K562 (cell line): ENCODE results near the gene MYO3B. TPM values are rescaled to one million over a fixed set of nuclear protein-coding genes. Genes with fewer than 3 reads are reported as not detected.
A peak's percentile ranks its signal among the peaks of the same experiment; 100 is the strongest.

Source experiments
- ATAC-seq: fragments of 200-7000 bp; cut with Tn5 transposase; 3 replicates; pipeline ENCODE4 v1.9.1; 2020; ENCODE audit warnings: moderate library complexity
- BruUV-seq: library from RNA; stranded (reverse); fragments of 400-500 nt; replicated peaks from 2 replicates; lab custom pipeline; 2021; lab: Mats Ljungman, UMichigan
- CTCF ChIA-PET: fragments of 300-600 bp; formaldehyde crosslinking; extraction: SDS; loops from one replicate; lab custom pipeline; 2021; ENCODE audit warnings: low intra/inter-chr PET ratio; lab: Yijun Ruan, JAX
- POLR2A ChIA-PET: fragments of 300-600, 350-650 bp; sonication (Branson Sonifier 250); formaldehyde crosslinking; extraction: SDS; loops from one replicate; lab custom pipeline; 2021; ENCODE audit warnings: antibody characterized with exemption, inconsistent platforms; lab: Yijun Ruan, JAX
- DNase-seq, 4 experiments: peaks; one replicate each; pipeline versions ENCODE4 v3.0.0 to v3.0.0-alpha.2; 2011 to 2018; ENCODE audit warnings: low spot score in 3 of 4, mixed read lengths in 3 of 4; ENCODE audit errors: extremely low read depth in 1 of 4
- FAIRE-seq: peaks from 2 replicates; lab custom pipeline; 2011; peaks lifted over from hg19 to GRCh38; lab: Jason Lieb, UNC
- H2AFZ ChIP-seq: 2 replicates; pipeline ENCODE4 v1.6.0; 2011; ENCODE audit warnings: low read depth, low read length, control low read depth, inconsistent platforms
- H3K27ac ChIP-seq: fragments of 200-600 bp; 3 replicates; pipeline ENCODE4 v1.8.0; 2011; ENCODE audit warnings: low read depth, mild to moderate bottlenecking, control low read depth, inconsistent platforms, low read length, moderate library complexity, mixed read lengths; ENCODE audit errors: extremely low read depth
- H3K27me3 ChIP-seq, 2 experiments: fragments of 300-600 bp in 1 of 2; 2 replicates in 1 of 2; 3 replicates in 1 of 2; pipeline versions ENCODE4 v1.6.0 to v1.8.0; 2011; ENCODE audit warnings: inconsistent platforms in 2 of 2, low read length in 2 of 2, mild to moderate bottlenecking in 1 of 2, mixed read lengths in 1 of 2, moderate library complexity in 1 of 2; ENCODE audit not compliant: control insufficient read depth in 2 of 2, insufficient read depth in 2 of 2
- H3K36me3 ChIP-seq: fragments of 300-600 bp; 3 replicates; pipeline ENCODE4 v1.8.0; 2011; ENCODE audit warnings: mild to moderate bottlenecking, low read length, inconsistent platforms; ENCODE audit not compliant: control insufficient read depth, insufficient read depth
- H3K4me1 ChIP-seq, 2 experiments: fragments of 200-600 bp in 1 of 2; replicated peaks in 1 of 2; 2 replicates in 1 of 2; 3 replicates in 1 of 2; pipeline versions ENCODE4 v1.5.1 to v1.8.0; 2011; ENCODE audit warnings: inconsistent platforms in 2 of 2, low read length in 2 of 2, mild to moderate bottlenecking in 1 of 2, mixed read lengths in 1 of 2, moderate library complexity in 1 of 2; ENCODE audit not compliant: control insufficient read depth in 2 of 2, insufficient read depth in 2 of 2
- H3K4me2 ChIP-seq: 2 replicates; pipeline ENCODE4 v1.6.1; 2011; ENCODE audit warnings: low read length, control low read depth, inconsistent platforms, mixed read lengths; ENCODE audit not compliant: insufficient read depth
- H3K4me3 ChIP-seq: fragments of 200-600 bp; sonication (generic), shearing (Covaris generic); 2 replicates; pipeline ENCODE4 v1.5.1; 2016; ENCODE audit warnings: control low read depth, inconsistent platforms
- H3K79me2 ChIP-seq: fragments of 200-600 bp; 3 replicates; pipeline ENCODE4 v1.8.0; 2011; ENCODE audit warnings: low read length, inconsistent platforms; ENCODE audit not compliant: control insufficient read depth, insufficient read depth
- H3K9ac ChIP-seq, 2 experiments: 2 replicates each; pipeline versions ENCODE4 v1.6.0 to v1.6.1; 2011; ENCODE audit warnings: low read depth in 2 of 2, low read length in 2 of 2, control low read depth in 1 of 2, inconsistent platforms in 1 of 2, mild to moderate bottlenecking in 1 of 2, mixed read lengths in 1 of 2; ENCODE audit not compliant: insufficient read depth in 1 of 2
- H3K9me1 ChIP-seq: one replicate; pipeline ENCODE4 v1.6.0; 2011; ENCODE audit warnings: inconsistent platforms, mild to moderate bottlenecking, low read length, moderate library complexity; ENCODE audit not compliant: control insufficient read depth, insufficient read depth
- H3K9me3 ChIP-seq: replicated peaks from 2 replicates; pipeline ENCODE4 v1.5.1; 2011; ENCODE audit warnings: low read depth, low read length, inconsistent platforms; ENCODE audit not compliant: control insufficient read depth, insufficient read depth
- H4K20me1 ChIP-seq: replicated peaks from 2 replicates; pipeline ENCODE4 v1.6.1; 2011; ENCODE audit warnings: low read length, inconsistent platforms, mixed read lengths; ENCODE audit not compliant: control insufficient read depth, insufficient read depth
- CBFA2T3 ChIP-seq: fragments of 450-650 bp; IDR thresholded peaks from 2 replicates; pipeline ENCODE4 v1.6.1; 2017
- CGGBP1 ChIP-seq: fragments of 250-450 bp; sonication (Bioruptor Pico); IDR thresholded peaks from 2 replicates; pipeline ENCODE4 v1.9.0; 2021; ENCODE audit warnings: mild to moderate bottlenecking
- CHD1 ChIP-seq: fragments of 200-600 bp; sonication (generic); IDR thresholded peaks from one replicate; pipeline ENCODE4 v1.6.1; 2012; ENCODE audit warnings: mild to moderate bottlenecking, moderate library complexity, low read length, inconsistent platforms
- FUS ChIP-seq: fragments of 200-400 bp; formaldehyde crosslinking; optimal IDR thresholded peaks from 2 replicates; pipeline ENCODE3; 2017; ENCODE audit warnings: low read depth, low read length
- NFIX ChIP-seq: fragments of 250-450 bp; sonication (Bioruptor Pico); IDR thresholded peaks from 2 replicates; pipeline ENCODE4 v1.4.0; 2020; ENCODE audit warnings: low read depth, mild to moderate bottlenecking, moderate library complexity
- RCOR1 ChIP-seq, 2 experiments: IDR thresholded peaks; 2 replicates each; pipeline ENCODE4 v1.6.1; 2012; ENCODE audit warnings: low read depth in 2 of 2, low read length in 2 of 2, borderline replicate concordance in 1 of 2, improper control_type of control experiment in 1 of 2
- SPI1 ChIP-seq: IDR thresholded peaks from 2 replicates; pipeline ENCODE4 v1.6.1; 2011; ENCODE audit warnings: low read depth, low read length, control low read depth, borderline replicate concordance
- ZFPM2 ChIP-seq: fragments of 250-450 bp; sonication (Bioruptor Pico); IDR thresholded peaks from 2 replicates; pipeline ENCODE4 v1.5.1; 2022; ENCODE audit warnings: mild to moderate bottlenecking
- ZNF668 ChIP-seq: fragments of 250-450 bp; sonication (Bioruptor Pico); IDR thresholded peaks from 2 replicates; pipeline ENCODE4 v1.8.0; 2022; ENCODE audit warnings: mild to moderate bottlenecking, inconsistent platforms
- WGBS: fragments of 100-300 bp; shearing (Covaris generic); methylation state at CpG from one replicate; pipeline ENCODE4 v1.1.6; 2016; ENCODE audit warnings: low coverage, mixed read lengths; ENCODE audit not compliant: insufficient coverage; ENCODE audit errors: missing lambda C conversion rate; 5-methylcytosine and 5-hydroxymethylcytosine counted together
- in situ Hi-C: fragments of 300-500 bp; cut with MboI; formaldehyde crosslinking; loops from 4 replicates; pipeline ENCODE4 v1.15.0; 2018; ENCODE audit warnings: inconsistent platforms, mixed read lengths
- intact Hi-C: fragments of 100-400 bp; cut with micrococcal nuclease; formaldehyde crosslinking; loops from 2 replicates; pipeline ENCODE4 v1.14.2; 2022
- polyA plus RNA-seq, 8 experiments: library from polyadenylated mRNA; depleted of rRNA in 4 of 8; stranded (reverse) in 5 of 8; unstranded in 3 of 8; fragments of >200 nt; fragmentation: Nextera tagmentation in 2 of 8; fragmentation: Illumina TruSeq in 1 of 8; extraction: Ambion mirVana in 2 of 8; extraction: Trizol in 1 of 8; gene quantifications; 2 replicates each; pipeline versions ENCODE4 v1.2.1 to v1.2.3, GENCODE V29; 2011 to 2014; ENCODE audit warnings: inconsistent platforms in 1 of 8, missing spikeins in 1 of 8
- total RNA-seq, 7 experiments: library from RNA; depleted of rRNA in 6 of 7; stranded (reverse); fragments of >200 nt in 6 of 7; fragmentation: Illumina TruSeq in 2 of 7; extraction: Trizol in 2 of 7; gene quantifications; 2 replicates each; pipeline versions ENCODE4 v1.2.1 to v1.2.3, GENCODE V29; 2011 to 2021; ENCODE audit warnings: low replicate concordance in 1 of 7
- TF ChIP-seq, protein P1 (sequence below): fragments of 450-650 bp; IDR thresholded peaks from 2 replicates; pipeline ENCODE4 v1.6.1; 2018; ENCODE audit not compliant: partially characterized antibody

Gene MYO3B
- total and polyA plus RNA-seq, 9 of the 15 experiments (the other 6 are each of a cell fraction or from before 2014, with no cell fraction given) = 2.7 to 6.5 (median 3.6) TPM

GRCh38 chr2:170514140-170514539 is 336.2 kb downstream of the MYO3B start (continued):
- TF ChIP-seq, protein P1, sequence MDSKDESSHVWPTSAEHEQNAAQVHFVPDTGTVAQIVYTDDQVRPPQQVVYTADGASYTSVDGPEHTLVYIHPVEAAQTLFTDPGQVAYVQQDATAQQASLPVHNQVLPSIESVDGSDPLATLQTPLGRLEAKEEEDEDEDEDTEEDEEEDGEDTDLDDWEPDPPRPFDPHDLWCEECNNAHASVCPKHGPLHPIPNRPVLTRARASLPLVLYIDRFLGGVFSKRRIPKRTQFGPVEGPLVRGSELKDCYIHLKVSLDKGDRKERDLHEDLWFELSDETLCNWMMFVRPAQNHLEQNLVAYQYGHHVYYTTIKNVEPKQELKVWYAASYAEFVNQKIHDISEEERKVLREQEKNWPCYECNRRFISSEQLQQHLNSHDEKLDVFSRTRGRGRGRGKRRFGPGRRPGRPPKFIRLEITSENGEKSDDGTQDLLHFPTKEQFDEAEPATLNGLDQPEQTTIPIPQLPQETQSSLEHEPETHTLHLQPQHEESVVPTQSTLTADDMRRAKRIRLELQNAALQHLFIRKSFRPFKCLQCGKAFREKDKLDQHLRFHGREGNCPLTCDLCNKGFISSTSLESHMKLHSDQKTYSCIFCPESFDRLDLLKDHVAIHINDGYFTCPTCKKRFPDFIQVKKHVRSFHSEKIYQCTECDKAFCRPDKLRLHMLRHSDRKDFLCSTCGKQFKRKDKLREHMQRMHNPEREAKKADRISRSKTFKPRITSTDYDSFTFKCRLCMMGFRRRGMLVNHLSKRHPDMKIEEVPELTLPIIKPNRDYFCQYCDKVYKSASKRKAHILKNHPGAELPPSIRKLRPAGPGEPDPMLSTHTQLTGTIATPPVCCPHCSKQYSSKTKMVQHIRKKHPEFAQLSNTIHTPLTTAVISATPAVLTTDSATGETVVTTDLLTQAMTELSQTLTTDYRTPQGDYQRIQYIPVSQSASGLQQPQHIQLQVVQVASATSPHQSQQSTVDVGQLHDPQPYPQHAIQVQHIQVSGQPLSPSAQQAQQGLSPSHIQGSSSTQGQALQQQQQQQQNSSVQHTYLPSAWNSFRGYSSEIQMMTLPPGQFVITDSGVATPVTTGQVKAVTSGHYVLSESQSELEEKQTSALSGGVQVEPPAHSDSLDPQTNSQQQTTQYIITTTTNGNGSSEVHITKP = no peak
- TF ChIP-seq CGGBP1 = no peak
- no peak for TF ChIP-seq FUS
- TF ChIP-seq ZFPM2 (CRISPR knock-in tag) = no peak
- no peak for TF ChIP-seq ZNF668 (CRISPR knock-in tag)
- no peak for TF ChIP-seq NFIX (CRISPR knock-in tag)
- TF ChIP-seq, all 486 proteins: peak for 0

GRCh38 chr2:170517538-170517937 is 339.6 kb downstream of the MYO3B start:
- WGBS = 0% methylated on average over 1 of the region's 1 CpG
- intact Hi-C loops = no loop called here

More at GRCh38 chr2:170517538-170517937, 339.6 kb downstream of the MYO3B start:
- Histone ChIP-seq H3K4me1 (no peaks in the 10 kb centered on the region; a peak in 1 of 5 replicates), H3K4me3 (no peak overlapping the region), H3K79me2 (no peaks in the 10 kb centered on the region), H3K9me3 (no peaks in the 10 kb centered on the region), H3K36me3 (no peaks in the 10 kb centered on the region), H3K4me2 (no peak overlapping the region), H2AFZ (no peak overlapping the region), H3K27me3 (no peaks in the 10 kb centered on the region; a peak in 1 of 5 replicates), H3K9me1 (no peaks in the 10 kb centered on the region), H4K20me1 (no peaks in the 10 kb centered on the region), H3K9ac (no peak overlapping the region), H3K27ac (no peak overlapping the region)
- POLR2A ChIA-PET = interaction anchor here (1.5 to 2.3 kb wide), 3 partner anchors 8 to 16 kb away, joined by 4 to 8 read pairs (median 5); no protein-coding TSS in a partner anchor
- no TSS peak for BruUV-seq
- ATAC-seq (no peak), DNase-seq (no peak), FAIRE-seq (no peak)
- in situ Hi-C loops = no loop called here
- TF ChIP-seq RCOR1 (IDR thresholded peaks at IDR 0.05; ENCODE audit: borderline replicate concordance in 1 of 2, low read depth in 2 of 2, low read length in 2 of 2) = 0 out of 4 replicates have a peak, but pooled peaks of 1 of the 2 experiments have one; percentile 41
- peak; percentile 53; the same call in 1 of the 2 replicates for TF ChIP-seq SPI1
- TF ChIP-seq CBFA2T3 = peak; percentile 29
- TF ChIP-seq CHD1 = no peak
- CTCF ChIA-PET = no interaction called here
